ENCODE measurements around the gene CELF5. TPM values are rescaled to one million over a fixed set of nuclear protein-coding genes. Genes with fewer than 3 reads are reported as not detected.
A peak's percentile ranks its signal among the peaks of the same experiment; 100 is the strongest.

The CELF5 gene
- total and polyA plus RNA-seq, 10 of the 15 experiments (the other 5 are each of a cell fraction or from before 2014, with no cell fraction given), result 0.01 to 0.04 TPM; not detected in 8

DNA sequence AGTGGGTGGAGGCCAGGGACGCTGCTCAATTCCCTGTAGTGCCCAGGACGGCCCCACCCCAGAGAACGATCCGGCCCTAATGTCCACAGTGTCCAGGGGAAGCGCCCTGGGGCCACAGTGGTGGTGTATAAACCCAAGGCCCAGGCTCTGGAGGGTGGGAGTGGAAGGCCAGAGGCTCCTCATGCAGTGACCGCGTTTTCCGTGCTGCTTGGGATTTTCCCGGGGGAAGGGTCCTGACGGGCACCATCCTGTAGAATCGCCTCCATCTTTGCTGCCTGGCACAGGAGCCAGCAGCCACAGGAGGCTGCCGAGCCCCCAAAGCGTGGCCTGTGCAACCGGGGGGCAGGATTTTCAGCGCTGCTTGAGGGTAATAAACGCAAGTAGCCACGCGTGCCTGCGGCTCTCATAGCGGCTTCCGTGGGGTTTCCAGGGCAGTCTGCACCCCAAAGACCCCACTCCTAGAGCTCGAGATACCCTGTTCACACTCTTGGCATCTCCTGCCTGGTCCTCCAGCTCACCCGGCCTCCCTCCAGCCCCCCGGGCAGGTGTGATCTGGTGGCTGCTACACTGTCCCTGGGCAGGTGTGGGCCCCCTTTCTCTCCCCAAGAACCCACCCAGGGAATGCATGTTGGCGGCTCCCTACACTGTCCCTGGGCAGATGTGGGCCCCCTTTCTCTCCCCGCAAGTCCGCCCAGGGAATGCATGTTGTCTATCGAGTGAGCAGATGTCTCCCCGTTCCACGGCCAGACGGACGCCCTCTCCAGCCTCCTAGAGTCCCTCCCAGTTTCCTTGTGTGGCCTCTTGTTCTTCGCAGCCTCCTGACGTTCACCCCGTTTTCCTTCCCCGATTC lies 36.6 kb upstream of the CELF5 start (continued):
- no peak for TF ChIP-seq SPI1 (IDR thresholded peaks at IDR 0.05; ENCODE audit: borderline replicate concordance, insufficient read depth, low read depth, low read length)

- in situ Hi-C loops (cut with MboI) (no loop called here), intact Hi-C loops (cut with micrococcal nuclease; ENCODE audit: unreplicated experiment) (no loop called here)
- no peak overlapping the region for H2AFZ ChIP-seq (ENCODE audit: control insufficient read depth, low read depth, low read length)
- POLR2A ChIA-PET, result interaction anchor here (1.1 kb wide), 1 partner anchor 8 kb away, joined by 3 read pairs; no protein-coding TSS in a partner anchor
- RAD21 ChIA-PET (ENCODE audit: unreplicated experiment), result no interaction called here
- no peak for DNase-seq (ENCODE audit: low read depth, low spot score)
- FAIRE-seq, result no peak
- 81% methylated on average over 34 of the region's 35 CpGs for WGBS (ENCODE audit: insufficient coverage, insufficient replicate concordance, low lambda C conversion rate, missing lambda C conversion rate)
- TF ChIP-seq, protein P1, sequence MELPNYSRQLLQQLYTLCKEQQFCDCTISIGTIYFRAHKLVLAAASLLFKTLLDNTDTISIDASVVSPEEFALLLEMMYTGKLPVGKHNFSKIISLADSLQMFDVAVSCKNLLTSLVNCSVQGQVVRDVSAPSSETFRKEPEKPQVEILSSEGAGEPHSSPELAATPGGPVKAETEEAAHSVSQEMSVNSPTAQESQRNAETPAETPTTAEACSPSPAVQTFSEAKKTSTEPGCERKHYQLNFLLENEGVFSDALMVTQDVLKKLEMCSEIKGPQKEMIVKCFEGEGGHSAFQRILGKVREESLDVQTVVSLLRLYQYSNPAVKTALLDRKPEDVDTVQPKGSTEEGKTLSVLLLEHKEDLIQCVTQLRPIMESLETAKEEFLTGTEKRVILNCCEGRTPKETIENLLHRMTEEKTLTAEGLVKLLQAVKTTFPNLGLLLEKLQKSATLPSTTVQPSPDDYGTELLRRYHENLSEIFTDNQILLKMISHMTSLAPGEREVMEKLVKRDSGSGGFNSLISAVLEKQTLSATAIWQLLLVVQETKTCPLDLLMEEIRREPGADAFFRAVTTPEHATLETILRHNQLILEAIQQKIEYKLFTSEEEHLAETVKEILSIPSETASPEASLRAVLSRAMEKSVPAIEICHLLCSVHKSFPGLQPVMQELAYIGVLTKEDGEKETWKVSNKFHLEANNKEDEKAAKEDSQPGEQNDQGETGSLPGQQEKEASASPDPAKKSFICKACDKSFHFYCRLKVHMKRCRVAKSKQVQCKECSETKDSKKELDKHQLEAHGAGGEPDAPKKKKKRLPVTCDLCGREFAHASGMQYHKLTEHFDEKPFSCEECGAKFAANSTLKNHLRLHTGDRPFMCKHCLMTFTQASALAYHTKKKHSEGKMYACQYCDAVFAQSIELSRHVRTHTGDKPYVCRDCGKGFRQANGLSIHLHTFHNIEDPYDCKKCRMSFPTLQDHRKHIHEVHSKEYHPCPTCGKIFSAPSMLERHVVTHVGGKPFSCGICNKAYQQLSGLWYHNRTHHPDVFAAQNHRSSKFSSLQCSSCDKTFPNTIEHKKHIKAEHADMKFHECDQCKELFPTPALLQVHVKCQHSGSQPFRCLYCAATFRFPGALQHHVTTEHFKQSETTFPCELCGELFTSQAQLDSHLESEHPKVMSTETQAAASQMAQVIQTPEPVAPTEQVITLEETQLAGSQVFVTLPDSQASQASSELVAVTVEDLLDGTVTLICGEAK (IDR thresholded peaks at IDR 0.05; ENCODE audit: borderline replicate concordance), result peak; percentile 89
- no peak for TF ChIP-seq SPI1 (IDR thresholded peaks at IDR 0.05; ENCODE audit: borderline replicate concordance, insufficient read depth, low read depth, low read length)
- CTCF ChIA-PET, result interaction anchor here (0.7 to 1.3 kb wide), 2 partner anchors 42 to 63 kb away, joined by 3 to 4 read pairs; no protein-coding TSS in a partner anchor
- no TSS peak for BruUV-seq (replicated peaks)
- no peak for ATAC-seq
- H3K4me1 ChIP-seq (ENCODE audit: control insufficient read depth, insufficient read depth, low read length), result peaks cover 14% of the 10 kb centered on the region
- peaks cover 50% of the 10 kb centered on the region for H3K79me2 ChIP-seq (ENCODE audit: control insufficient read depth, insufficient read depth, low read length)
- peak overlapping the region; percentile 68 for H3K4me2 ChIP-seq (ENCODE audit: control insufficient read depth, insufficient read depth)
- H3K4me3 ChIP-seq, result peak overlapping the region; percentile 76; the same call in 1 of the 2 replicates
- no peaks in the 10 kb centered on the region for H4K20me1 ChIP-seq (ENCODE audit: control insufficient read depth, insufficient read depth)
- no peak overlapping the region for H3K27ac ChIP-seq (ENCODE audit: control insufficient read depth, insufficient read depth)
- SMC1A ChIA-PET (ENCODE audit: uncharacterized antibody, unreplicated experiment), result no interaction called here
- H3K9me3 ChIP-seq (replicated peaks; ENCODE audit: control insufficient read depth, insufficient read depth, low read length), result no peaks in the 10 kb centered on the region
- no peaks in the 10 kb centered on the region for H3K27me3 ChIP-seq (replicated peaks in 1 of 2; ENCODE audit: control insufficient read depth in 2 of 2, insufficient read depth in 2 of 2, low read length in 1 of 2)
- H3K9ac ChIP-seq (ENCODE audit: control insufficient read depth, insufficient read depth, low read length), result no peak overlapping the region
- peaks cover 3 to 5% of the 10 kb centered on the region in 2 experiments; a peak in 3 of 4 replicates for H3K36me3 ChIP-seq (ENCODE audit: control insufficient read depth in 2 of 2, insufficient read depth in 2 of 2, low read length in 1 of 2)
Observed at GRCh38 chr19:3188627-3189596, 35.5 kb upstream of the CELF5 start.
